Renal cortex interstitium (tissue), 11 donors: ENCODE data around the gene ZXDC. TPM values are rescaled to one million over a fixed set of nuclear protein-coding genes. Genes with fewer than 3 reads are reported as not detected.

Source experiments
- DNase-seq, 11 donors: peaks; one replicate each; pipeline ENCODE4 v3.0.0-alpha.2; 2013; ENCODE audit warnings: low read depth in 9 of 11, low spot score in 4 of 11; ENCODE audit errors: extremely low read depth in 1 of 11
- polyA plus RNA-seq, 3 donors: library from polyadenylated mRNA; unstranded; fragments of 120-200 nt; gene quantifications; one replicate each; pipeline ENCODE4 v1.2.1, GENCODE V29; 2013; ENCODE audit not compliant: insufficient read length in 3 of 3

Gene ZXDC
- polyA plus RNA-seq, 3 donors = 31.1 to 44.5 (median 34.7) TPM

GRCh38 chr3:126516152-126516935, 40.7 kb upstream of the ZXDC start:
- no peak for DNase-seq

- no peak for DNase-seq
Observed at GRCh38 chr3:126515066-126515706, 39.5 kb upstream of the ZXDC start.

DNA sequence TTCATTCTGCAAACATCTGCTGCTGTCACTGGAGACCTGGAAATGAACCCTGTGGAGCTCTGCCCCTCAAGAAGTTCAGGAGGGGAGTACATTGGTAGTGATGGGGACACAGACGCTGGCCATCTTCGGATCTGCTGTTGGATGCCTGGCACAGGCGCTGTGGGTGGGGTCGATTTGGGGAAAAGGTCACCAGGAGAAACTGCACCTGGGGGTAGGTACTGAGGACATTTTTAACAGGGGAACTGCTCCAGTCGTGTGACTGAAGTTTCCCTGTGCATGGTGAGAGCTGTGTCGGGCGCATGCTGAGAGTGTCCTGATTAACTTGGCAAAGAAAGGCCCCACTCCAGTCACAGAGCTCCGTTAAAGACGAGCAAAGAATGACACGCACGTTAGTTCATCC, 38.5 kb upstream of the ZXDC start:
- no peak for DNase-seq

DNA sequence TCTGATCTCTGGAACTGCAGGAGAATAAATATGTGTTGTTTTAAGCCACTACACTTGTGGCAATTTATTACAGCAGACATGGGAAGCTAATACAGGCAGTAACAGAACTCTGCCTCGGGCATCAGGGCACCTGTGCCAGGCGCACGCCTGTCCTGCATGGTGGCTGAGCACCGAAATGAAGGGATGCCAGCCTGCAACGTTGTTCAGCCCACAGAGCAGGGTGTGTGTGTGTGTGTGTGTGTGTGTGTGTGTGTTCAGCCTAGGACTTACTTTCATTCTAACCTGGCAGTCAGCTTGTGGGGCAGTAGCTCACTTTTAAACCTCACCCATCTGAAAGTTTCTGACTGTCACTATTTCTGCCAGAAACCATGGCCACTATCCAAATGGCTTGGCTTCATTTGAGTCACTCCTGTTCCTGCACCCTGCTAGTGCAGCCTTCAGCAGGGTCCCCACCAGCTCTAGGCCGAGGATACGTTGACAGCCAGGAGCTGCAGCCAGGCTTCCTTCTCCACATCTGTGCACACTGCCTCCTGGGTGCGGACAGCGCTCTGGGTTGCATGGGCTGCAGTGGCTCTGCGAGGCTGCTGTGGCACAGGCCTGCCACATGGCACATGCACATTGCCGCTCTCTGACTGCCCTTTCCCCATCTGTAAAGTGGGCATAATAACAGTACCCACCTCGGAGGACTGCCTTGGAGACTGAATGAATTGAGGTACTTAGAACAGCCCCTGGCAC, 37.4 kb upstream of the ZXDC start:
- no peak for DNase-seq

DNA sequence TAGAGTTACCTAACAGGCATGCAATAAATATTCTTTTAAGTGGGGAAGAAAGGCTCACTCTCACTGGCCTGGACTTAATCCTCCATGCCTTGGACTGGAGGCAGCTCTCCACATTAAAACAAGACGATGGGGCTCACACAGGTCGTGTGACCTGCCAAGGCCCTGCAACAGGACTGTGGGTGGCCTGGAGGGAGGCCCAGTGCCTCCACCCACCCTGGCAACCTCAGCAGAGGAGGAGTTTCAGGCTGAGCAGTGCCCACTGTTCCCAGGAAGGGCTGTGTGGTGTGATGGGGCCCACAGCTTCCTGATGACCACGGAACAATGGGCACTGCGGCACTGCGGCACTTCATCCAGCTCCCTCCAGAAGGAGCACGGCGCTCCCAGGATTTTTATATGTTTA, 36.3 kb upstream of the ZXDC start:
- DNase-seq = no peak

DNA sequence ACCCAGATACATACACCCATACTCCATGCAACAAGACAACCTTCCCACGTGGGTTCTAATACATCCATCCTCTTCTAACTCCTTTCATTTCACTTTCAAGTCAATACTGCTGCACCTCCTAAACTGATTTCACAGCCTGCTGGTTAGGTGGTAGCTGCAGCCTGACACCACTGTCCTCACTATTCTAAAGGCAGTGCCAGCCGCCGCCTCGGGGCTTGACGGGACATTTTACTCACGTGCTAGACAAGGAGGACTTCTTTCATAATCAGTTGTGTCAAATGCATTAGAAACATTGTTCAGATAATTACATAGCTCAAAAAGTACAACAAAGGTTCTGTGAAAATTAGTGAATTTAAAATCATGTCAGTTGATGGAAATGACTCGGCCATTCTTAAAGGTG, 35.6 kb upstream of the ZXDC start:
- DNase-seq = no peak

DNA sequence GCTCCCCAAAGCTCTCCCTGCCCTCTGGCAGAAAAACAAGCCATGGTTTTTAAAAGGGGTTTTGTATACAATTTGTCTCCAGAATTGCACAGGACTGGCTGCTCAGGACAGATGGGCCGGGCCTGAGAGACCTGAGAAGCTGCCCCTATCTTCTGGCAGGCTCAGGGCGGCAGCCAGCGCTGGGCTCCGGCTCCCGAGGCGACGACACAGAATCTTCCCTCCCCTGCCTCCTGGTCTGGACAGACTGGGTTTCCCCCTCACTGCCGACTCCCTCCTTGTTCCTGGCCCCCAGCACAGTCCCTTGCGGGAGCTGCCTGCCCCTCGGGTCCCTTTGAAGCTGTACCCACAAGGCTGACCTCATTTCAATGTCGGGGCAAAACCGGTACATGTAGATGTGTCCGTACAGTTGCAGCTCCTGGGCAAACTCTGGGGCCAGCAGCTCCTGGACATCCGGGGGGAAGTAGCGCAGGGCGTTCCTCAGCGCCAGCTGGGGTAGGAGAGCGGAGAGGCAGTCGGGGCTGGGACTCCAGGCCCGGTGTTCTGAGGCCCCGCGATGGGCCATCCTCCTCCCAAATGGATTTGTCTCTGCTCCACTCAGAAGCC, 34.7 kb upstream of the ZXDC start:
- DNase-seq = no peak

DNA sequence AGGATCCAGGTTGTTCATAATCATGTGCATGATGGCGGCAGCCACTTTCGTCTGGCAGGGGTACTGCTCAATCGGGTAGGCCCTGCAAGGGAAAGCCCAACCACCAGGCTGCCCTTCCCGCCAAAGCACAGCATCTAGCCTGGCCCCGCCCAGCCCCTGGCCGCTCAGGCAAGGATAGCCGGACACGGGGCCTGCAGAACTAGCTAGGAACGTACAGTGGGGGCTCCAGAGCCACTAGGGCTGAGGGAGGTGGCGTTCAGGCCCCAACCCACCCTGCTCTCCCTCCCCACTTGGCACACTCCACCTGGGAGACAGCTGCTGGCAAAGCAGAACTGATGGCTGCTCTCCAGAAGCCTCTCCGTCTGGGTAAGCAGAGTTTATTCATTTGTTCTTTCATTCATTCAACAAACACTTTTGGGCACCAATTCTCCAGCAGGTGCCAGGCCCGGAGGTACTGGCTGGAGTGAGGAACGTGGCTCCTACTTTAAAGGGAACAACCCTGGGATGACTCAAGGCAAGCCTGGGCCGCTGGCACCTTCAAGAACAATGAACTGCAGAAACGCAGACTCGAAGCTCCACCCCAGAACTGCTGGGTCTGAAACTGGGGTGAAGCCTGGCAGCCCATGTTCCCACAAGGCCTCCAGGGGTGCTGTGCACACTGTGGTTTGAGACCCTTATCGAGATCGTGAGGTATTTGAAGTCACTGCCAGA, 34.1 kb upstream of the ZXDC start:
- DNase-seq = no peak

GRCh38 chr3:126508564-126508964, 32.9 kb upstream of the ZXDC start:
- no peak for DNase-seq

- DNase-seq = no peak
Observed at GRCh38 chr3:126507886-126508285, 32.2 kb upstream of the ZXDC start.

DNA sequence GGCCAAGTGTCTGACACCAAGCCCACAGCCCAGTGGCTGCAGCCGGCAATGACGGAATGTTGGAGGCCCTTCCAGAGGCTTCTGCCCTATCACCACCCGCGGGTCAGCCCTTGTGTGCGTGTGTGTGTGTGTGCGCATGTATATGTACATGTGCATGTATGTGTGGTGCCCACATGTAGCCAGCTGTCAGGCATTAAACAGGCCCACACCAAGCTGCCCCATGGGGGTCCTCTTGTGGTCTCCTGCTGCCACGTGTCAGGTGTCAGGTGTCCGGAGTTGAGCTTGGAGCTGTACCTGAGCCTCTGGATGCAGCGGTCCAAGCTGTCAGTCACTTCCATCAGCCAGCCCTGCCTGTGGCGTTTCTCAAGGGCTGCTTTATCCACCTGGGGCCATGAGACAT, 28.0 kb upstream of the ZXDC start:
- DNase-seq = no peak

GRCh38 chr3:126502656-126503055, 27.0 kb upstream of the ZXDC start:
- DNase-seq = no peak

DNA sequence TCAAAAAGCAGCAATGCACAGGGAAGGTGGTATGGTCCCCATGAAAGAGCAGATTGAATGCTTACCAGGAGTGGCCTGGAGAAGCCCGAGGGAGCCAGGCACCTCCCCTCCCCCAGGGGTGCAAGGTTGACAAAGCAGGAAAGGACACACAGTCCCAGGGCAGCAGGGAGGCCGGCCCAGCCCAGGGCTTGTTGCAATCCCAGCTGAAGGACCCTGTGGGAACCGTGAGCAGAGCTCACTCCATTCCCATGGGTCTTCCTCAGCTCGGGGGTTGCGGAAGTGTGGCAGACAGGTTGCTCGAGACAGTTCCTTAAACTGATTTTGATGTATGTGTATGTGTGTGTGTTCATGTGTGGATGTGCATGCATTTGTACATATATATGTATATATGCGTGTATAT, 26.0 kb upstream of the ZXDC start:
- DNase-seq = no peak

DNA sequence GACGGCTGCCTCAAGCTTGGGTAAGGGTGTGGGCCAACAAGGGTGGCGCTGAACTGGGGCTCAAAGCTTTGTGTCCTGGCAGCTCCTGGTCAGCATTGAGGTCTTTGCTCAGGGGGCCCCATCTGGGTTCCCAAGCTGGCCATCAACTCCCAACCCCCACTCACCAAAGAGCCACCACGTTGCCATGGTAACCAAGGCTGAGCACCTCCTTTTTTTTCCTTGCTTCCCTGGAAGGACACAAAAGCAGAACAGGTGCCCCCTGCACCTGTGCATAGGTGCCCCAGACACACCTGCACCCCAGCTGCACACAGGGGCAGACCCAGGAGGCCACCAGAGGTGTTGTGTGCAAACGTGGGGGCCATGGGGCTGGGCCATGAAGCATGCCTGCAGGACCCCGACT, 25.4 kb upstream of the ZXDC start:
- no peak for DNase-seq

DNA sequence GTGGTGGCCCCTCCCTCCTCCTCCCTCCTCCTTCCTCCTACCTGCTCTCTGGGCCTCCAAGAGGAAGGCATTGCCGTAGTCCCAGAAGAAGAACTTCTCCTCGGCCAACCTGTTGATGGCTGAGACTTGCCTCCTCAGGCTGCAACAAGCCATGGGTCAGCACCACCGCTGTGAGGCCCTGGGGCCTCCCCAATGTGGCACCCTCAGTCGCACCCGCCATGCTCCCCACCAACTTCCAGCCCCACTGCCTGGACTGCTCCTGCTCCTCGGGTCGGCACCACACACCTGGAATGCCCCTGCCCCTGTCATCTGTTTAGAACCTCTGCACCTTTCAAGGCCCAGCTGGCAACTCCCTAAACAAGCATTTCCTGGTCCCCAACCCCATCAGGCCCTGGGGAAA, 24.3 kb upstream of the ZXDC start:
- DNase-seq = no peak

- no peak for DNase-seq
Observed at GRCh38 chr3:126499401-126499800, 23.7 kb upstream of the ZXDC start.

- no peak for DNase-seq
Observed at GRCh38 chr3:126498929-126499328, 23.2 kb upstream of the ZXDC start.

- DNase-seq = no peak
Observed at GRCh38 chr3:126498461-126498860, 22.8 kb upstream of the ZXDC start.

DNA sequence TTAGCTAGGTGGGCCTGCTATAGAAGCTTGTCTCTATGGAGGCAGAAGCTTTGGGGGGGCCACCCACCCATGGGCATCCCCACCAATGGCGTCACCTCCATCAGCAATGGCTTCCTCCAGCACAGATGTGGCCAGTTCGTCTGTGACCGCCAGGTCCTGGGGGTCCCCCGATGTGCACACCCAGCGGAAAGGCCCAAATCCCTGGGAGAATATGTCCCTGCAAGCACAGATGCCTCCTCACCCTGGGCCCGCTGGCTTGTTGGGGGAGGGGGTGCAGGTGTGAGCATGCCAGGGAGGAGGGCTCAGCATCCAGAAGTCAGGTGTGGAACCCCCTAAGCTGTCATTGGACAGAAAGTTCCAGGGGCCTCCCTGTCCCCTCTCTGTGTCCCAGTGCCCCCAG, 22.3 kb upstream of the ZXDC start:
- DNase-seq = no peak
